ENCODE measurements around the gene SMYD3. TPM values are rescaled to one million over a fixed set of nuclear protein-coding genes. Genes with fewer than 3 reads are reported as not detected.

The SMYD3 gene
- total RNA-seq, 6 experiments from 2014 or later: 6.3 to 10.0 (median 6.6) TPM

GRCh38 chr1:246092136-246092535 is 414.9 kb downstream of the SMYD3 start:
- Histone ChIP-seq H3K4me3 (no peak overlapping the region), H3K9me3 (no peaks in the 10 kb centered on the region), H3K36me3 (no peaks in the 10 kb centered on the region), H3K4me1 (no peaks in the 10 kb centered on the region), H3K27me3 (no peaks in the 10 kb centered on the region), H3K27ac (no peak overlapping the region)
- no peak for DNase-seq
- WGBS (ENCODE audit: insufficient coverage, low coverage, low lambda C conversion rate, missing lambda C conversion rate): 66% methylated on average over 4 of the region's 4 CpGs
- ATAC-seq: no peak
- TF ChIP-seq POLR2A (IDR thresholded peaks at IDR 0.05) (no peak), CTCF (IDR thresholded peaks at IDR 0.05) (no peak)
- intact Hi-C loops (cut with DNase I): no loop called here

GRCh38 chr1:246091477-246091876 is 415.6 kb downstream of the SMYD3 start:
- H3K27ac ChIP-seq: no peak overlapping the region
- no peaks in the 10 kb centered on the region for H3K4me1 ChIP-seq
- TF ChIP-seq CTCF (IDR thresholded peaks at IDR 0.05) (no peak), POLR2A (IDR thresholded peaks at IDR 0.05) (no peak)
- no peaks in the 10 kb centered on the region for H3K9me3 ChIP-seq
- ATAC-seq: no peak
- H3K27me3 ChIP-seq: no peaks in the 10 kb centered on the region
- WGBS (ENCODE audit: insufficient coverage, low coverage, low lambda C conversion rate, missing lambda C conversion rate): 77% methylated on average over 4 of the region's 4 CpGs
- intact Hi-C loops (cut with DNase I): no loop called here
- H3K4me3 ChIP-seq: no peak overlapping the region
- no peak for DNase-seq
- no peaks in the 10 kb centered on the region for H3K36me3 ChIP-seq

GRCh38 chr1:246086191-246086590 is 420.9 kb downstream of the SMYD3 start:
- H3K36me3 ChIP-seq: no peaks in the 10 kb centered on the region
- TF ChIP-seq CTCF (IDR thresholded peaks at IDR 0.05) (no peak), POLR2A (IDR thresholded peaks at IDR 0.05) (no peak)
- 97% methylated on average over 4 of the region's 5 CpGs for WGBS (ENCODE audit: insufficient coverage, low coverage, low lambda C conversion rate, missing lambda C conversion rate)
- ATAC-seq: no peak
- H3K4me3 ChIP-seq: no peak overlapping the region
- H3K9me3 ChIP-seq: peaks cover 0 to 3% (median 0%) of the 10 kb centered on the region in 4 donors
- no peak overlapping the region for H3K27ac ChIP-seq
- H3K27me3 ChIP-seq: no peaks in the 10 kb centered on the region
- intact Hi-C loops (cut with DNase I): no loop called here
- H3K4me1 ChIP-seq: no peaks in the 10 kb centered on the region
- DNase-seq: no peak

DNA sequence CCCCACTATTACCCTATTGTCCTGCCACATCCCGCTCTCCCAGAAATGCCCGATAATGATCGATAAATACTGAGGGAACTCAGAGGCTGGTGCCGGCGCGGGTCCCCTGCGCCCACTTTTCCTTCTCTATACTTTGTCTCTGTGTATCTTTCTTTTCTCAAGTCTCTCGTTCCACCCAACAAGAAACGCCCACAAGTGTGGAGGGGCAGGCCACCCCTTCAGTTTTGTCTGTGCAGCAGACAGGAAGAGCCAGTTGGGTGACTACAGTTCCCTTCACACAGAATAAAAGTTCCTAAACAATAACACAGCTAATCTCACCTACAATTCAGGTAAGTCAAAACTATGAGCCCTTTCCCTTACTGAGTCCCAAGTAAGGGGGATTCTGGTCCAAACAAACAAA is 423.7 kb downstream of the SMYD3 start:
- Histone ChIP-seq H3K4me1 (no peaks in the 10 kb centered on the region), H3K4me3 (no peak overlapping the region), H3K27ac (no peak overlapping the region), H3K27me3 (no peaks in the 10 kb centered on the region), H3K9me3 (peaks cover 0 to 3% (median 0%) of the 10 kb centered on the region in 4 donors), H3K36me3 (no peaks in the 10 kb centered on the region)
- WGBS (ENCODE audit: insufficient coverage, low coverage, low lambda C conversion rate, missing lambda C conversion rate): 80% methylated on average over 1 of the region's 9 CpGs
- intact Hi-C loops (cut with DNase I): no loop called here
- DNase-seq (no peak), ATAC-seq (no peak)
- TF ChIP-seq POLR2A (IDR thresholded peaks at IDR 0.05) (no peak), CTCF (IDR thresholded peaks at IDR 0.05) (no peak)
